Psoas muscle (tissue), 8 donors: ENCODE data around the gene GNG12. TPM values are rescaled to one million over a fixed set of nuclear protein-coding genes. Genes with fewer than 3 reads are reported as not detected.
A peak's percentile ranks its signal among the peaks of the same experiment; 100 is the strongest.

Experiments
- ATAC-seq, 4 donors: fragments of 200-7000 bp; cut with Tn5 transposase; one replicate each; pipeline ENCODE4 v1.9.1; 2020; ENCODE audit warnings: moderate library complexity in 3 of 4, mild to moderate bottlenecking in 2 of 4
- DNase-seq, 2 donors: peaks; one replicate each; pipeline ENCODE4 v3.0.0-alpha.2; 2020
- H3K27ac ChIP-seq: fragments of 200-600 bp; one replicate; pipeline ENCODE4 v1.8.0; 2022
- H3K27me3 ChIP-seq, 3 donors: fragments of 200-600 bp in 1 of 3; one replicate each; pipeline versions ENCODE4 v1.6.1 to v1.8.0; 2013 to 2022; ENCODE audit warnings: low read length in 2 of 3, mild to moderate bottlenecking in 2 of 3, moderate library complexity in 1 of 3; ENCODE audit not compliant: insufficient read depth in 3 of 3
- H3K36me3 ChIP-seq, 2 donors: fragments of 200-600 bp in 1 of 2; one replicate each; pipeline versions ENCODE4 v1.6.1 to v1.8.0; 2013 to 2022; ENCODE audit warnings: low read depth in 1 of 2, mild to moderate bottlenecking in 1 of 2, moderate library complexity in 1 of 2; ENCODE audit not compliant: insufficient read depth in 1 of 2
- H3K4me1 ChIP-seq: fragments of 200-600 bp; one replicate; pipeline ENCODE4 v1.8.0; 2022
- H3K4me3 ChIP-seq: fragments of 200-600 bp; one replicate; pipeline ENCODE4 v1.8.0; 2022; ENCODE audit warnings: mild to moderate bottlenecking
- H3K9me3 ChIP-seq: fragments of 200-600 bp; one replicate; pipeline ENCODE4 v1.8.0; 2022
- WGBS, 3 donors: extraction: QIAGEN DNeasy Blood & Tissue Kit; methylation state at CpG; one replicate each; pipeline versions ENCODE4 v1.1.6 to v1.1.7; 2013; 5-methylcytosine and 5-hydroxymethylcytosine counted together
- intact Hi-C, 2 donors: fragments of 100-400 bp; cut with DNase I; formaldehyde crosslinking; loops; one replicate each; pipeline versions ENCODE4 v1.11.0 to v1.14.2; 2022
- polyA plus RNA-seq, 3 donors: library from polyadenylated mRNA; stranded (reverse); fragments of 200-250 nt; gene quantifications; one replicate each; pipeline ENCODE4 v1.2.3, GENCODE V29; 2013
- total RNA-seq, 4 donors: library from RNA; stranded (reverse); fragmentation: NEBNext Ultra II Directional in 2 of 4; extraction: Animal tissue kit (Norgen Biotek cat#: 25700) in 2 of 4; gene quantifications; one replicate each; pipeline versions ENCODE4 v1.2.1 to v1.2.4, GENCODE V29; 2021 to 2023
- TF ChIP-seq, protein P1 (sequence below): fragments of 200-600 bp; IDR thresholded peaks from one replicate; pipeline ENCODE4 v1.8.0; 2022; ENCODE audit warnings: antibody characterized with exemption
- donor health status: healthy with polysubstance abuse.
- donor health status: DM: no; HTN: no; CAD: no; lungs with moderate emphysema.
- donor health status: Bipolar disorder and iron deficiency.
- donor health status: healthy.
- donor health status: DM: yes; HTN: yes; CAD: no.
- donor health status: DM: no; HTN: no; CAD: no.
- donor health status: DM: no; HTN: no; CAD: no.
- donor health status: DM: yes; HTN: yes; CAD: no.

The GNG12 gene
- total and polyA plus RNA-seq, 7 donors = 8.9 to 25.1 (median 18.6) TPM

GRCh38 chr1:67814121-67814772, 19.0 kb downstream of the GNG12 start:
- no peak for DNase-seq
- 25 to 37% (median 28%) methylated on average over 3 of the region's 3 CpGs for WGBS, 3 donors
- TF ChIP-seq, protein P1, sequence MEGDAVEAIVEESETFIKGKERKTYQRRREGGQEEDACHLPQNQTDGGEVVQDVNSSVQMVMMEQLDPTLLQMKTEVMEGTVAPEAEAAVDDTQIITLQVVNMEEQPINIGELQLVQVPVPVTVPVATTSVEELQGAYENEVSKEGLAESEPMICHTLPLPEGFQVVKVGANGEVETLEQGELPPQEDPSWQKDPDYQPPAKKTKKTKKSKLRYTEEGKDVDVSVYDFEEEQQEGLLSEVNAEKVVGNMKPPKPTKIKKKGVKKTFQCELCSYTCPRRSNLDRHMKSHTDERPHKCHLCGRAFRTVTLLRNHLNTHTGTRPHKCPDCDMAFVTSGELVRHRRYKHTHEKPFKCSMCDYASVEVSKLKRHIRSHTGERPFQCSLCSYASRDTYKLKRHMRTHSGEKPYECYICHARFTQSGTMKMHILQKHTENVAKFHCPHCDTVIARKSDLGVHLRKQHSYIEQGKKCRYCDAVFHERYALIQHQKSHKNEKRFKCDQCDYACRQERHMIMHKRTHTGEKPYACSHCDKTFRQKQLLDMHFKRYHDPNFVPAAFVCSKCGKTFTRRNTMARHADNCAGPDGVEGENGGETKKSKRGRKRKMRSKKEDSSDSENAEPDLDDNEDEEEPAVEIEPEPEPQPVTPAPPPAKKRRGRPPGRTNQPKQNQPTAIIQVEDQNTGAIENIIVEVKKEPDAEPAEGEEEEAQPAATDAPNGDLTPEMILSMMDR = no peak
- Histone ChIP-seq H3K36me3 (no peaks in the 10 kb centered on the region), H3K27me3 (no peaks in the 10 kb centered on the region), H3K4me1 (peaks cover 26% of the 10 kb centered on the region), H3K4me3 (no peak overlapping the region), H3K9me3 (peaks cover 4% of the 10 kb centered on the region), H3K27ac (peak overlapping the region; percentile 38)
- peak in 1 of 4 donors; percentile 42 for ATAC-seq
- intact Hi-C loops = no loop called here

GRCh38 chr1:67812226-67812625, 21.0 kb downstream of the GNG12 start:
- WGBS, 3 donors = 74 to 92% (median 75%) methylated on average over 2 of the region's 2 CpGs
- intact Hi-C loops = no loop called here
- Histone ChIP-seq H3K4me3 (no peak overlapping the region), H3K27ac (no peak overlapping the region), H3K4me1 (peaks cover 25% of the 10 kb centered on the region), H3K27me3 (no peaks in the 10 kb centered on the region), H3K9me3 (peaks cover 4% of the 10 kb centered on the region), H3K36me3 (no peaks in the 10 kb centered on the region)
- TF ChIP-seq, protein P1 = no peak
- no peak for ATAC-seq
- no peak for DNase-seq

- Histone ChIP-seq H3K4me3 (no peak overlapping the region), H3K9me3 (peaks cover under 1% of the 10 kb centered on the region), H3K36me3 (no peaks in the 10 kb centered on the region), H3K27me3 (no peaks in the 10 kb centered on the region), H3K4me1 (peaks cover 25% of the 10 kb centered on the region), H3K27ac (no peak overlapping the region)
- WGBS, 3 donors = 74 to 81% (median 79%) methylated on average over 1 of the region's 1 CpG
- TF ChIP-seq, protein P1 = no peak
- intact Hi-C loops = no loop called here
- ATAC-seq = no peak
- DNase-seq = no peak
Observed at GRCh38 chr1:67811781-67812180, 21.5 kb downstream of the GNG12 start.

DNA sequence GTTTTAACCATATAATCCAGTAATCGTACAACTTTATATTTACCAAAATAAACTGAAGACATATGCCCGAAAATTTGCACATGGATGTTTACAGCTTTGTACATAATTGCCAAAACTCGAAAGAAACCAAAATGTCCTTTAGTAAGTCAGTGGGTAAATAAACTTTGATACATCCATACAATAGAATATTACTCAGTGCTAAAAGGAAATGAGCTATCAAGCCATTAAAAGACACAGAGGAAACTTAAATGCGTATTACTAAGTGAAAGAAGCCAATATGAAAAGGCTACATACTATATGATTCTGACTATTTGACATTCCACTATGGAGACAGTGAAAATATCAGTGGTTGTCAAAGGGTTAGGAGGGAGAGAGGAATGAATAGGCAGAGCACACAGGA, 23.4 kb downstream of the GNG12 start:
- H3K27ac ChIP-seq = no peak overlapping the region
- DNase-seq = no peak
- no peak for ATAC-seq
- no peaks in the 10 kb centered on the region for H3K36me3 ChIP-seq
- H3K9me3 ChIP-seq = no peaks in the 10 kb centered on the region
- peaks cover 24% of the 10 kb centered on the region for H3K4me1 ChIP-seq
- H3K27me3 ChIP-seq = no peaks in the 10 kb centered on the region
- 86 to 94% (median 92%) methylated on average over 4 of the region's 4 CpGs for WGBS, 3 donors
- intact Hi-C loops = no loop called here
- H3K4me3 ChIP-seq = no peak overlapping the region
- TF ChIP-seq, protein P1 = no peak

DNA sequence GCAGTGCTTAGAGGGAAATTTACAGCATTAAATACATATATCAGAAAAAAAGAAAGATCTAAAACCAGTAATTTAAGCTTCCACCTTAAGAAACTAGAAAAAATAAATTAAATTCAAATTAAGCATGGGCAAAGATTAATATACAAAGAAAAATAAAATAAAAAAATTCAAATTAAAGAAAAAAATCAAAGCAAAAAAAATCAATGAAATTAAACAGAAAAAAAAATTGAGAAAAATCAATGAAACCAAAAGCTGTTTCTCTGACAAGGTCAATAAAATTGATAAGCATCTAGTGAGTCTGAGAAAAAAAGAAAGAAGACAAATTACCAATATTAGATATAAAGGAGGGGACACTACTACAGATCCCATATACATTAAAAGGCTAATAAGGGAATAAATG, 26.0 kb downstream of the GNG12 start:
- no peak overlapping the region for H3K27ac ChIP-seq
- ATAC-seq (no peak), DNase-seq (no peak)
- H3K27me3 ChIP-seq = no peaks in the 10 kb centered on the region
- H3K4me3 ChIP-seq = no peak overlapping the region
- peaks cover 19% of the 10 kb centered on the region for H3K4me1 ChIP-seq
- H3K36me3 ChIP-seq = no peaks in the 10 kb centered on the region
- intact Hi-C loops = no loop called here
- H3K9me3 ChIP-seq = no peaks in the 10 kb centered on the region
- TF ChIP-seq, protein P1 = no peak
